HG03159 (cell line): ENCODE results near the gene DYNLT3.

Experiments
- ATAC-seq: cut with Tn5 transposase; IDR thresholded peaks from one replicate; pipeline ENCODE4 v1.9.1; 2021; ENCODE audit warnings: mild to moderate bottlenecking, moderate library complexity; ENCODE audit not compliant: unreplicated experiment

DYNLT3 gene, protein sequence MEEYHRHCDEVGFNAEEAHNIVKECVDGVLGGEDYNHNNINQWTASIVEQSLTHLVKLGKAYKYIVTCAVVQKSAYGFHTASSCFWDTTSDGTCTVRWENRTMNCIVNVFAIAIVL

GRCh38 chrX:37846934-37847732 is at the start of gene DYNLT3:
Gene DYNLT3 (minus strand): TSS chrX:37847571. CDS start chrX:37847510, 61 bp downstream.
- peak; percentile 99 for ATAC-seq

DNA sequence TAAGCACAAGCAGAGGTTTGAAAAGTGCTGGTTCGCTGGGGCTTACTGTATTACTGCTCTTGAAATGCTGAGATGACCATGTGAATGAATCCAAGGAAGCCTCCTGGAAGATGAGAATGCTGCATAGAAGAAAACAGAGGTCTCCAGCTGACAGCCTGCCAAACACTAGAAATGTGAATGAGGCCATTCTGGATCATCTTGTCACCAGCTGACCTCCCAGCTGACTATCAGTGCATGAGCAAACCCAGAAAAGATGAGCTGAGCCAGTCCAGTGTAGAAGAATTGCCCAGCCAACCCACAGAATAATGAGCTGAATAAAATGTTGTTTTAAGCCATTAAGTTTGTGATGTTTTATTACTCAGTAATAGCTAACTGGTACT is 49.1 kb upstream of the DYNLT3 start:
- ATAC-seq = no peak

- no peak for ATAC-seq
Observed at GRCh38 chrX:37895795-37896510, 48.6 kb upstream of the DYNLT3 start.

DNA sequence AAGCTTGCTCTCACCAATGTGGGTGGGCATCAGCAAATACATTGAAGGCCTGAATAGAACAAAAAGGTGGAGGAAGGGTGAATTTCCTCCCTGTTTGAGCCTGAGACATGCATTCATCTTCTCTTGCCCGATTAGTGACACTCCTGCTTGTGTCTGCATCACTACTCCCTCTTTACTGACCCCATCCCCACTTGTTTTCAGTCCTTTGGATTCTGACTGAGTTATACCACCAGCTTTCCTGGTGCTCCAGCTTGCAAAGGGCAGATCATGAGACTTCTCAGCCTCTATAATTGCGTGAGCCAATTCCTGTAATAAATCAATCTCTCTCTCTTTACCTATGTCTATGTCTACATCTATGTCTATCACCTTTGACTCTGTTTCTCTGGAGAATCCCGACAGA is 47.4 kb upstream of the DYNLT3 start:
- ATAC-seq = no peak

DNA sequence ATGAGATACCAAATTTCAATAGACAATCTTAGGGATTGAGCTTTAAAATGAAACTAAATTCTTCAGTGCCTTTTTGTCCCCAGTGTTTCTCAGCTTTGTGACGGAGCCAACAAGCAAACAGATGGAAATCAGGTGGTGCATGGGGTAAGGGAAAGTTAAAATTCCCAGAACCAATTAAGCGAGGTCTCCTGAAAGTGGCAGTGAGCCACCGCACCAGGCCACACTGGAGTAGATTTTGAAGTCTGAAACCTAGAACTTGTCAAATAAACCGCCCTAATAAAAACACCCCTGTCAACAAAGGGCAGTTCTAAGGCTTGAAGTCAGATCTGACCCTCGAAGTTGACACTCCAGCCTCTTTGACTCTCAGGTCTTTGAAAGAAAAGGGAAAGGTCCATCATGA is 40.6 kb upstream of the DYNLT3 start:
- no peak for ATAC-seq

GRCh38 chrX:37887347-37887746 is 40.0 kb upstream of the DYNLT3 start:
- no peak for ATAC-seq

DNA sequence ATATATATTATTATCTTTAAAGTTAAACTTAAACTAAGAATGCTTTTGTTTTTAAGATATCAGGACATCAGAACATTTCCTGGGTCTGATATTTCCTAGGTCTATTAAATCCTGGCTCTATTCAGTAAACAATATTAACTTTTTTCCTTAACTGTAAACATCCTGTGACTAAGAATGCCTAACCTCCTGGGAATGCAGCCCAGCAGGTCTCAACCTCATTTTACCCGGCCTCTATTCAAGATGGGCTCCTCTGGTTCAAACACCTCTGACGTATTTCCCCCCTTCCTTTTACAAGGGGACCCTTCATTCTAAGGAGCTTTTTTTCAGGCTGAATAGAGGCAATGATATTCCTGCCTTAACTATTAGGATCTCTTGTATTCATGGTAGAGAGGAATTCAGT is 35.8 kb upstream of the DYNLT3 start:
- ATAC-seq = no peak

- no peak for ATAC-seq
Observed at GRCh38 chrX:37879692-37880091, 32.3 kb upstream of the DYNLT3 start.

DNA sequence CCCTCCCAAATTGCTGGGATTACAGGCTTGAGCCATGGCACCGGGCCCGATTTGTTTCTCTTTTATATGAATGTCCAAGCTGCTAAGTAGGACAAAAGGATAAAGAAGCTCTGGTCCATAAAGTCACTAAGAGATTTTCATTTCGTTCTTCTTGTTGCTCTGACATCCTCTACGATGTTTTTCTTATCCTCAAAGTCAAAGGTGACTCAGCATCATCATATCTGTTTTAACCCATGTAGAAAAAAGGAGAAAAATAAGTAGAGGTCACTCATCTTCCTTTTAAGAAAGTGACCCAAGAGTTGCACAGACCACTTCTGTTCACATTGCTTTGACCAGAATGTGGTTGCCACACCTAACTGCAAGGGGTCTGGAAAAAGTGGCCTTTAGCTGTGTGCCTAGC is 29.3 kb upstream of the DYNLT3 start:
- no peak for ATAC-seq

DNA sequence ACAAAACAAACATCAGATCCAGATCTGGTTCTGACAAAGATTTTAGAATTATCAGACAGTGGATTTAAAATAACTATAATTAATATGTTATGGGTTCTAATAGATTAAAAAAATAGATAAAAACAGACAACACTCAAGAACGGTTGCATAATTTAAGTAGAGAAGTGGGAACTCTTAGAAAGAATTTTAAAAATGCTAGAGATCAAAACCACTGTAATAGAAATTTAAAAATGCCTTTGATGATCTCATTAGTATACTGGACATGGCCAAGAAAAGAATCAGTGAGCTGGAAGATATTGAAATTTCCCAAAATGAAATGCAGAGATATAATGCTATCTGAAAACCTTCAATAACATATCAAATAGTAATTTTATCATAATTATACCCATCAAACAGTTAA is 28.3 kb upstream of the DYNLT3 start:
- no peak for ATAC-seq

DNA sequence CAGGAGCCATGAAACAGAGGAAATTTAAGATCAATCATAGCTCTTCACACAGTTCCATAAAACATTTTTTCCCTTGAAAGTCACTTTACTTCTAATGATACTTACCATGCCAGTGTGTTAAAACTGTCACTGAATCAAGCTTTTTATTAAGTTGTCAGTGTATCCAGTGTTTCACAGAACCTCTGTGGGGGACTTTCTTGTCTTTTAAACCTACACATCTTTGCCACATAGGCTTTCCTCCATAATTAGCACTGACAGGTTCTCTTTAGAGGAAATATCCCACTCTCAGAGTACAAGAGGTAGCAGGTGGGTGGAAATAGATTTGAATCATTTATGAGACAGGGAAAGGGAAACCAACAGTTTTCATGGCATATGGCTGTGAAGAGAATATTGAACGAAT is 25.8 kb upstream of the DYNLT3 start:
- no peak for ATAC-seq

- ATAC-seq = no peak
Observed at GRCh38 chrX:37872303-37872655, 24.9 kb upstream of the DYNLT3 start.

GRCh38 chrX:37871626-37872302 is 24.4 kb upstream of the DYNLT3 start:
- no peak for ATAC-seq

GRCh38 chrX:37867536-37868153 is 20.3 kb upstream of the DYNLT3 start:
- no peak for ATAC-seq

GRCh38 chrX:37863728-37864127 is 16.4 kb upstream of the DYNLT3 start:
- no peak for ATAC-seq

DNA sequence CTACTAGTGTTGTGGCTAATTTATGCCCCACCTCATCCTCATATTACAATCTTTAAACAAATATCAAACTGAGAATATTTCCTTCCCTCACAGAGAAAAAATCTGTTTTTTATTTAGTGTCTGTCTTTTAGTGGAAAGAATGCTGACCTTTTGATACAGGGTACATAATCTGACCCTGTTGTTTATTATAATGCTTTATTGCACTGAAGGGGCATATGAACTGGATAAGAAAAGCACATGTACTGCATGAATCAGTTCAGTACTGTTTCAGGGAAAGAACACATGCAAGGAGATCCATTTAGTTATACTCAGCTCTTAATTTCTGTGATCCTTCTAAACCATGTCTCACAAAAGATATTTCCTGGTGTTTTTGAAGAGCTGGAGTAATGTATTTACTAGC is 15.5 kb upstream of the DYNLT3 start:
- no peak for ATAC-seq

GRCh38 chrX:37860721-37861120 is 13.3 kb upstream of the DYNLT3 start:
- no peak for ATAC-seq

DNA sequence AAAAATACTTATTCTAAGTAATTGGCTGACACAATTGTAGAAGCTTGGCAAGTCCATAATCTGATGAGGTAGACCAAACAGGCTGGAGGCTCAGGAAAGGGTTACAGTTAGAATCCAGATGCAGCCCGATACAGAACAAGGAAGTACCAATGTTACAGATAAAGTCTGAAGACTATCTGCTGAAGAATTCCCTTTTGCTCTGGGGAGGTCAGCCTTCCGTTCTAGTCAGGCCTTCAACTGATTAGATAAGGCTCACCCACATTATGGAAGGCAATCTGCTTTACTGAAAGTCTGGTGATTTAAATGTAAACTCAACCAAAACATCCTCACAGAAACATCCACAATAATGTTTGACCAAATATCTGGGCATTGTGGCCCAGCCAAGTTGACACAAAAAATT is 7.4 kb upstream of the DYNLT3 start:
- ATAC-seq = no peak

- no peak for ATAC-seq
Observed at GRCh38 chrX:37854148-37854547, 6.8 kb upstream of the DYNLT3 start.

DNA sequence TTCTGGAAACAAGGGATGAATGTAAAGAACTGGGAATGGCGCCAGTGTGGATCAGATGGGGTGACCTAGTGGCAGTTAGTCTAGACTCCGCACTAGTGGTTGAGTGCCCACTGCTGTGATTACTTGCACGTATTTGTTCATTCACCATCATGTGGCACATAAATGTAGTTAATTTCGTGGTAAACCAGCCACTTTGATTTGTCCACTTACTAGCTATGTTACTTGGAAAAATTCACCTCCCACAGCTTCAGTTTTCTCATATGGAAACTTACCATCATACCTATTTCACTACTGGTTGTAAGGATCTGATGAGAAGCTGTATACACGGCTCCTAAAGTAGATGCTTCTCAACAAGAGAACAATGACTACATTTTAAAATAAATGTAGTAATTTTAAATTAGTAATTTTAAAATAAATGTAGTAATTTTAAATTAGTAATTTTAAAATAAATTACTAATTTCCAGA is 394 bp upstream of the DYNLT3 start:
- no peak for ATAC-seq

GRCh38 chrX:37846558-37846933 is 825 bp downstream of the DYNLT3 start:
- ATAC-seq = no peak
